Nephron progenitor cell (in vitro differentiated cells): ENCODE results near the gene GRM6.
A peak's percentile ranks its signal among the peaks of the same experiment; 100 is the strongest.

Experiments
- DNase-seq: peaks from one replicate; pipeline ENCODE4 v3.0.0; 2021
- H3K27ac Mint-ChIP-seq: 2 replicates; pipeline ENCODE4 v1.8.0; 2021; ENCODE audit warnings: mild to moderate bottlenecking, moderate library complexity, mixed read lengths
- H3K27me3 Mint-ChIP-seq: 2 replicates; pipeline ENCODE4 v1.8.0; 2021; ENCODE audit warnings: mild to moderate bottlenecking, low read depth, mixed read lengths; ENCODE audit not compliant: poor library complexity
- H3K36me3 Mint-ChIP-seq: 2 replicates; pipeline ENCODE4 v1.8.0; 2021; ENCODE audit warnings: low read depth, mixed read lengths
- H3K4me1 Mint-ChIP-seq: 2 replicates; pipeline ENCODE4 v1.8.0; 2021; ENCODE audit warnings: mixed read lengths
- H3K4me3 Mint-ChIP-seq: 2 replicates; pipeline ENCODE4 v1.8.0; 2021; ENCODE audit warnings: mild to moderate bottlenecking, moderate library complexity, mixed read lengths
- H3K9me3 Mint-ChIP-seq: 2 replicates; pipeline ENCODE4 v1.8.0; 2021; ENCODE audit warnings: mild to moderate bottlenecking, moderate library complexity, mixed read lengths
- CTCF ChIP-seq: fragments of 200-600 bp; sonication (generic); IDR thresholded peaks from 2 replicates; pipeline ENCODE4 v1.5.0; 2021; ENCODE audit warnings: antibody characterized with exemption

GRM6 gene

GRCh38 chr5:179006564-179006963, 11.4 kb upstream of the GRM6 start:
- TF ChIP-seq CTCF: no peak

GRCh38 chr5:178998441-178998840, 3.3 kb upstream of the GRM6 start:
- H3K27me3 Mint-ChIP-seq: peaks cover 63% of the 10 kb centered on the region
- H3K27ac Mint-ChIP-seq: no peak overlapping the region
- peaks cover 3% of the 10 kb centered on the region for H3K4me1 Mint-ChIP-seq
- no peaks in the 10 kb centered on the region for H3K36me3 Mint-ChIP-seq
- peaks cover 53% of the 10 kb centered on the region for H3K9me3 Mint-ChIP-seq
- no peak for DNase-seq
- H3K4me3 Mint-ChIP-seq: no peak overlapping the region
- TF ChIP-seq CTCF: no peak

More at GRCh38 chr5:179006564-179006963, 11.4 kb upstream of the GRM6 start:
- Mint-ChIP-seq H3K4me1 (no peaks in the 10 kb centered on the region), H3K4me3 (no peak overlapping the region), H3K27me3 (peaks cover 7% of the 10 kb centered on the region), H3K27ac (no peak overlapping the region), H3K36me3 (no peaks in the 10 kb centered on the region), H3K9me3 (peaks cover 71% of the 10 kb centered on the region)
- no peak for DNase-seq

DNA sequence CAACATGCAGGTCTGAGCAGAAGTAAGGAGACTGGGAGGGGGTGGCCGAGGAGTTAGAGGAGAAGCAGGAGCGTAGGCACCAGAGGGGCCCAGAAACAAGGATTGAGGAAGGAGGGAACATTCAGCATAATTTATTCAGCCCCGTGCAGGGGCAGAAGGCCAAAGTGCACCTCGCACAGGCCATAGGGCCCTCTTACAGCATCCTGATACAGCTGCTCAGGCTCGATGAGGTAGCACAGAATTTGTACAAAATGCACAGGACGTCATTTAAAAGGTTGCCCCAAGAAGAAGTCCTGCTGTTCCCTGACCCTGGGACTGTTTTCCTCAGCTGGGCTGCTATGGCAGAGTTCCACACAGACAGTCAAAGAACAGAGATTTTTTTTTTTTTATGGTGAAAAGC, 2.1 kb upstream of the GRM6 start:
- DNase-seq: no peak
- peaks cover 3% of the 10 kb centered on the region for H3K4me1 Mint-ChIP-seq
- H3K4me3 Mint-ChIP-seq: no peak overlapping the region
- no peak for TF ChIP-seq CTCF
- no peak overlapping the region for H3K27ac Mint-ChIP-seq
- H3K27me3 Mint-ChIP-seq: peaks cover 71% of the 10 kb centered on the region
- peaks cover 54% of the 10 kb centered on the region for H3K9me3 Mint-ChIP-seq
- no peaks in the 10 kb centered on the region for H3K36me3 Mint-ChIP-seq

- no peak overlapping the region for H3K4me3 Mint-ChIP-seq
- H3K4me1 Mint-ChIP-seq: peaks cover 3% of the 10 kb centered on the region
- TF ChIP-seq CTCF: no peak
- H3K36me3 Mint-ChIP-seq: no peaks in the 10 kb centered on the region
- peaks cover 56% of the 10 kb centered on the region for H3K9me3 Mint-ChIP-seq
- no peak overlapping the region for H3K27ac Mint-ChIP-seq
- peaks cover 71% of the 10 kb centered on the region for H3K27me3 Mint-ChIP-seq
- DNase-seq: no peak
Measured at GRCh38 chr5:178996156-178996555, 1.0 kb upstream of the GRM6 start.

DNA sequence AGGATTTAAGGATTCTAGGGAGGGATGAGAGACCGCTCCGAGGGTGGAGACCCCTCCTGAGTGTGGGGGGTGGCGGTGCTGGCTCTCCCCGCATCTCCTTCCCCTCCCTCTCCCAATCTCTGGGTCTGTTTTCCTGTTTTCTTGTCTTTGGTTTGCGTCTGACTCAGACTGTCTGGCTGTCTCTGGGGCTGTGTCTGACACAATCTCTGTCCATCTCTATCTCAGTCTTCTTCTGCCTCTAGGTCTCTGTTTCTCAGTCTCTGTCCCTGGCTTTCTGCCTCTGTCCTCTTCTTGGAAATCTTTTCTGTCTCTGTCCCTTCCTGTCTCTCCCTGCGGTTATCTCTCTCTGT, 196 bp upstream of the GRM6 start:
- Mint-ChIP-seq H3K36me3 (no peaks in the 10 kb centered on the region), H3K27ac (no peak overlapping the region), H3K9me3 (peaks cover 54% of the 10 kb centered on the region), H3K4me1 (peaks cover 3% of the 10 kb centered on the region), H3K4me3 (peak overlapping the region; percentile 74), H3K27me3 (peaks cover 69% of the 10 kb centered on the region)
- TF ChIP-seq CTCF: no peak
- DNase-seq: no peak

- no peak for TF ChIP-seq CTCF
- Mint-ChIP-seq H3K27me3 (peaks cover 64% of the 10 kb centered on the region), H3K36me3 (no peaks in the 10 kb centered on the region), H3K4me3 (peak overlapping the region; percentile 63), H3K9me3 (peaks cover 62% of the 10 kb centered on the region), H3K4me1 (peaks cover 3% of the 10 kb centered on the region), H3K27ac (no peak overlapping the region)
- no peak for DNase-seq
Measured at GRCh38 chr5:178993955-178994579, 1.1 kb downstream of the GRM6 start.
